Head of caudate nucleus (tissue), 42 donors: ENCODE measurements around the gene ASB17.

Source experiments
- DNase-seq, 42 donors: peaks; one replicate each; pipeline versions ENCODE4 v3.0.0 to v3.0.0-alpha.2; 2020 to 2021; ENCODE audit warnings: mixed read lengths in 7 of 42
- intact Hi-C: fragments of 100-400 bp; cut with DNase I; formaldehyde crosslinking; loops from one replicate; pipeline ENCODE4 v1.15.0; 2022

The ASB17 gene

DNA sequence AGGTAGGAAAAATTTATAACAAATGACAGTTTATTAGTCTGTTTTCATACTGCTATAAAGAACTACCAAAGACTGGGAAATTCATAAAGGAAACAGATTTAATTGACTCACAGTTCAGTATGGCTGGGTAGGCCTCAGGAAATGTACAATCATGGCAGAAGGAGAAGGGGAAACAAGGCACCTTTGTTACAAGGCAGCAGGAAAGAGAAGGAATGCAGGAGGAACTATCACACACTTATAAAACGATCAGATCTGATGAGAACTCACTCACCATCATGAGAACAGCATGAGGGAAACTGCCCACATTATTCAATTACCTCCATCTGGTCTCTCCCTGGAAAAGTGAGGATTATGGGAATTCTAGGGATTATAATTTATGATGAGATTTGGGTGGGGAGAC is 61.3 kb downstream of the ASB17 start:
- DNase-seq = no peak
- intact Hi-C loops = no loop called here
